ENCODE data around the gene ANKRD18A.
"Not testable (repeated sequence)": the region's sequence is repeated elsewhere in the genome, so short reads cannot be mapped to it uniquely, and the experiment has no call there.

ANKRD18A gene

GRCh38 chr9:38622951-38623350 lies 2.6 kb upstream of the ANKRD18A start:
- DNase-seq = no peak

GRCh38 chr9:38622288-38622674 lies 1.9 kb upstream of the ANKRD18A start:
- no peak for DNase-seq

GRCh38 chr9:38621434-38622287 lies 1.3 kb upstream of the ANKRD18A start:
- DNase-seq = no peak

GRCh38 chr9:38619556-38620447 lies 594 bp downstream of the ANKRD18A start:
- DNase-seq = no peak

- not testable (repeated sequence) for DNase-seq
Observed at GRCh38 chr9:38598029-38598745, 22.2 kb downstream of the ANKRD18A start.

GRCh38 chr9:38595117-38595516 lies 25.3 kb downstream of the ANKRD18A start:
- DNase-seq = not testable (repeated sequence)

GRCh38 chr9:38591346-38592063 lies 28.9 kb downstream of the ANKRD18A start:
- not testable (repeated sequence) for DNase-seq

GRCh38 chr9:38583765-38584164 lies 36.6 kb downstream of the ANKRD18A start:
- not testable (repeated sequence) for DNase-seq

- DNase-seq = not testable (repeated sequence)
Observed at GRCh38 chr9:38580112-38580511, 40.3 kb downstream of the ANKRD18A start.

GRCh38 chr9:38576181-38576580 lies 44.2 kb downstream of the ANKRD18A start:
- not testable (repeated sequence) for DNase-seq

GRCh38 chr9:38566048-38566447 lies 54.3 kb downstream of the ANKRD18A start:
- DNase-seq = not testable (repeated sequence)

GRCh38 chr9:38565178-38565577 lies 55.2 kb downstream of the ANKRD18A start:
- not testable (repeated sequence) for DNase-seq

GRCh38 chr9:38563911-38564310 lies 56.5 kb downstream of the ANKRD18A start:
- not testable (repeated sequence) for DNase-seq

GRCh38 chr9:38561134-38561533 lies 59.3 kb downstream of the ANKRD18A start:
- DNase-seq = not testable (repeated sequence)

- DNase-seq = not testable (repeated sequence)
Observed at GRCh38 chr9:38559172-38559571, 61.2 kb downstream of the ANKRD18A start.

- not testable (repeated sequence) for DNase-seq
Observed at GRCh38 chr9:38557746-38558145, 62.6 kb downstream of the ANKRD18A start.

- not testable (repeated sequence) for DNase-seq
Observed at GRCh38 chr9:38554966-38555365, 65.4 kb downstream of the ANKRD18A start.

- DNase-seq = not testable (repeated sequence)
Observed at GRCh38 chr9:38553019-38553418, 67.4 kb downstream of the ANKRD18A start.

- DNase-seq = not testable (repeated sequence)
Observed at GRCh38 chr9:38546497-38547163, 73.8 kb downstream of the ANKRD18A start.

GRCh38 chr9:38540535-38540934 lies 79.9 kb downstream of the ANKRD18A start:
- DNase-seq = not testable (repeated sequence)

- no peak for DNase-seq
Observed at GRCh38 chr9:38529317-38529716, 91.1 kb downstream of the ANKRD18A start.

- DNase-seq = no peak
Observed at GRCh38 chr9:38527503-38527902, 92.9 kb downstream of the ANKRD18A start.

All from fibroblast of skin of right biceps (primary cell).